CD4-positive, alpha-beta memory T cell (primary cell): ENCODE results near the gene POLR3GL. TPM values are rescaled to one million over a fixed set of nuclear protein-coding genes. Genes with fewer than 3 reads are reported as not detected.

ENCODE experiments used
- CTCF ChIA-PET: fragments of 350-600 bp; sonication (Branson Sonifier 250); formaldehyde crosslinking; loops from one replicate; lab custom pipeline; 2021; ENCODE audit warnings: inconsistent platforms; ENCODE audit not compliant: partially characterized antibody; lab: Charles Lee
- POLR2A ChIA-PET: fragments of 350-600 bp; sonication (Branson Sonifier 250); formaldehyde crosslinking; loops from one replicate; lab custom pipeline; 2021; ENCODE audit not compliant: partially characterized antibody; lab: Charles Lee
- DNase-seq, 5 donors: peaks; one replicate each; pipeline versions ENCODE4 v3.0.0 to v3.0.0-alpha.2; 2020 to 2022; ENCODE audit warnings: mixed read lengths in 1 of 5
- H3K27ac ChIP-seq: one replicate; pipeline ENCODE4 v1.7.0; 2013; ENCODE audit warnings: low read depth, low read length
- H3K27me3 ChIP-seq: 2 replicates; pipeline ENCODE4 v1.7.0; 2013; ENCODE audit warnings: mild to moderate bottlenecking, low read length, moderate library complexity; ENCODE audit not compliant: insufficient read depth
- H3K36me3 ChIP-seq: 2 replicates; pipeline ENCODE4 v1.7.0; 2013; ENCODE audit warnings: mild to moderate bottlenecking, low read length, moderate library complexity; ENCODE audit not compliant: insufficient read depth
- H3K4me1 ChIP-seq: 2 replicates; pipeline ENCODE4 v1.7.0; 2013; ENCODE audit warnings: mild to moderate bottlenecking, low read length, moderate library complexity; ENCODE audit not compliant: insufficient read depth
- H3K4me3 ChIP-seq, 2 donors: one replicate each; pipeline ENCODE4 v1.7.0; 2013; ENCODE audit warnings: low read length in 2 of 2, mild to moderate bottlenecking in 1 of 2
- H3K9me3 ChIP-seq, 2 donors: one replicate each; pipeline ENCODE4 v1.7.0; 2013; ENCODE audit warnings: low read length in 2 of 2, control low read depth in 1 of 2; ENCODE audit not compliant: control insufficient read depth in 1 of 2
- H3K27ac Mint-ChIP-seq, 7 donors: one replicate each; pipeline ENCODE4 v1.8.0; 2020 to 2021; ENCODE audit warnings: mixed read lengths in 7 of 7, mild to moderate bottlenecking in 6 of 7, inconsistent platforms in 3 of 7, moderate library complexity in 3 of 7
- H3K27me3 Mint-ChIP-seq, 2 donors: one replicate each; pipeline ENCODE4 v1.8.0; 2020 to 2021; ENCODE audit warnings: mixed read lengths in 2 of 2
- H3K36me3 Mint-ChIP-seq, 2 donors: one replicate each; pipeline ENCODE4 v1.8.0; 2020 to 2021; ENCODE audit warnings: mixed read lengths in 2 of 2, inconsistent platforms in 1 of 2, mild to moderate bottlenecking in 1 of 2
- H3K4me1 Mint-ChIP-seq, 4 donors: one replicate each; pipeline ENCODE4 v1.8.0; 2020 to 2021; ENCODE audit warnings: mixed read lengths in 4 of 4, mild to moderate bottlenecking in 1 of 4
- H3K4me3 Mint-ChIP-seq, 8 donors: one replicate each; pipeline ENCODE4 v1.8.0; 2020 to 2021; ENCODE audit warnings: mixed read lengths in 8 of 8, mild to moderate bottlenecking in 7 of 8, moderate library complexity in 6 of 8, inconsistent platforms in 3 of 8
- H3K9me3 Mint-ChIP-seq, 8 donors: one replicate each; pipeline ENCODE4 v1.8.0; 2020 to 2021; ENCODE audit warnings: mixed read lengths in 8 of 8, mild to moderate bottlenecking in 5 of 8, inconsistent platforms in 3 of 8, moderate library complexity in 1 of 8
- intact Hi-C: fragments of 100-400 bp; cut with micrococcal nuclease; formaldehyde crosslinking; loops from one replicate; pipeline ENCODE4 v1.15.1; 2023
- polyA plus RNA-seq, 2 donors: library from polyadenylated mRNA; unstranded; fragments of 300-500 nt; fragmentation: Illumina TruSeq; gene quantifications; one replicate each; pipeline ENCODE4 v1.2.3, GENCODE V29; 2021
- total RNA-seq, 2 experiments: library from RNA; stranded (reverse); gene quantifications; one replicate each; pipeline ENCODE4 v1.2.3, GENCODE V29; 2021

The POLR3GL gene
- total and polyA plus RNA-seq, 4 experiments from 2014 or later, result 36.6 to 164 (median 66.8) TPM

DNA sequence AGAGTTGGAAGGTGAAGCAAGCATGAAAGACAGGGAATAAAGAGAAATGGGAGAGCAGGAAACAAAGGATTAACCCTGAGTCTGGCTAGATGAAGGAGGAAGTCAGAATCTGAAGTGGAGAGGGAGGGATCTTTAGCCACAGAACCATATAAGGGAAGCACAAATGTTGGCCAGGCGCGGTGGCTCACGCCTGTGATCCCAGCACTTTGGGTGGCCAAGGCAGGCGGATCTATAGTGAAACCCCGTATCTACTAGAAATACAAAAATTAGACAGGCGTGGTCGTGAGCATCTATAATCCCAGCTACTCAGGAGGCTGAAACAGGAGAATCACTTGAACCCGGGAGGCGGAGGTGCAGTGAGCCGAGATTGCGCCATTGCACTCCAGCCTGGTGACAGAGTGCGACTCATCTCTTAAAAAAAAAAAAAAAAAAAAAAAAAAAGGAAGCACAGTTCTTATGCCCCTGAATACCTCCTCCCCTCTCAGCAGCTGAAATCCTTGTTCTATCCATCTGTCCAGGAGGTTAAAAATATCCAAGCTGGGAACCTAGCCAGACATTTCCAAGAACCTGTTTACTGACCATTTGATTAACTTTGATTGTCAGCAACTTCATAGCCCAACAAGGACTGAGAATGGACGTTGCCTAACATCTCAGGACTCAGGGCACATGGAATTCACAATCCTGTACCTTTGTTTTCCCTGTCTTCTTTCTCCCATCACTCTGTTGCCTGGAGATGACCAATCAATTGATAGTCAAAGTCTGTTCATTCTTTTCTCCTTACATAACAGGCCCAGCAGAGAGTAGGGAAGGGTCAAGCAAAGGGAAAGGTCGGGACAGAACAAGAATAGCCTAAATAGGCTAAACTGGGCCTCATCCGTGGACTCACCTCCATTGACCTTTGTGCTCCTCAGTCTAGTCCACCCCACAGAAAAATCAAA lies 21.3 kb downstream of the POLR3GL start:
- Mint-ChIP-seq H3K4me3 (peak overlapping the region; percentile 52 to 92 (median 76)), H3K27me3 (no peaks in the 10 kb centered on the region), H3K36me3 (peaks cover 0 to 3% of the 10 kb centered on the region in 2 donors), H3K4me1 (peaks cover 25 to 67% (median 43%) of the 10 kb centered on the region in 4 donors), H3K9me3 (no peaks in the 10 kb centered on the region), H3K27ac (peak overlapping the region in 6 of 7 donors; percentile 88 to 94 (median 92))
- H3K4me1 ChIP-seq, result peaks cover 85% of the 10 kb centered on the region
- no peak for DNase-seq
- CTCF ChIA-PET, result interaction anchor here (1.2 to 16.1 kb wide), 6 partner anchors 7 to 141 kb away, joined by 3 to 224 read pairs (median 6); partner anchors contain the start of genes NUDT17 and RBM8A
- no peak overlapping the region for H3K27ac ChIP-seq
- H3K4me3 ChIP-seq, result peak overlapping the region in 1 of 2 donors; percentile 15
- POLR2A ChIA-PET, result interaction anchor here (0.6 to 29.8 kb wide), 7 partner anchors 1 to 64 kb away, joined by 3 to 1967 read pairs (median 11); partner anchors contain the start of genes ANKRD34A, LIX1L, POLR3GL and RBM8A
- no peaks in the 10 kb centered on the region for H3K27me3 ChIP-seq
- H3K36me3 ChIP-seq, result no peaks in the 10 kb centered on the region
- H3K9me3 ChIP-seq, result no peaks in the 10 kb centered on the region
- intact Hi-C loops, result no loop called here

DNA sequence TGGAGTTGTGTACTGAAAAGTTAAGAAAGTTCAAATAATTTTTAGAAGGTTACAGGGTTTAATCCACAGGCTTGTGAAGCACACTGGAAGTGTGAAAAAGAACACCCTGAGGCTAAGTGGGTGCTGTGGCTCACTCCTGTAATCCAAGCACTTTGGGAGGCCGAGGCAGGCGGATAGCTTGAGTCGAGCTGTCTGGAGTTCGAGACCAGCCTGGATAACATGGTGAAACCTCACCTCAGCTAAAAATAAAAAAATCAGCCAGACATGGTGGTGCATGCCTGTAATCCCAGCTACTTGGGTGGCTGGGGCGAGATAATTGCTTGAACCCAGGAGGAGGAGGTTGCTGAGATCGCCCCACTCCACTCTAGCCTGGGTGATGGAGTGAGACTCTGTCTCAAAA lies 22.1 kb downstream of the POLR3GL start:
- Mint-ChIP-seq H3K4me1 (peaks cover 33 to 66% (median 47%) of the 10 kb centered on the region in 4 donors), H3K27ac (peak overlapping the region in 2 of 7 donors; percentile 35 to 76), H3K9me3 (peaks cover 0 to under 1% (median 0%) of the 10 kb centered on the region in 8 donors), H3K4me3 (no peak overlapping the region), H3K36me3 (peaks cover 2 to 5% of the 10 kb centered on the region in 2 donors), H3K27me3 (no peaks in the 10 kb centered on the region)
- no peak overlapping the region for H3K4me3 ChIP-seq
- intact Hi-C loops, result no loop called here
- POLR2A ChIA-PET, result interaction anchor here (0.9 to 29.8 kb wide), 3 partner anchors 1 to 128 kb away, joined by 5 to 1967 read pairs (median 1967); partner anchors contain the start of genes PIAS3 and TXNIP
- H3K4me1 ChIP-seq, result peaks cover 78% of the 10 kb centered on the region
- no peaks in the 10 kb centered on the region for H3K9me3 ChIP-seq
- no peaks in the 10 kb centered on the region for H3K27me3 ChIP-seq
- no peaks in the 10 kb centered on the region for H3K36me3 ChIP-seq
- no peak for DNase-seq
- H3K27ac ChIP-seq, result no peak overlapping the region
- CTCF ChIA-PET, result interaction anchor here (1.2 to 16.1 kb wide), 3 partner anchors 8 to 141 kb away, joined by 3 to 224 read pairs (median 168); partner anchors contain the start of gene NUDT17

DNA sequence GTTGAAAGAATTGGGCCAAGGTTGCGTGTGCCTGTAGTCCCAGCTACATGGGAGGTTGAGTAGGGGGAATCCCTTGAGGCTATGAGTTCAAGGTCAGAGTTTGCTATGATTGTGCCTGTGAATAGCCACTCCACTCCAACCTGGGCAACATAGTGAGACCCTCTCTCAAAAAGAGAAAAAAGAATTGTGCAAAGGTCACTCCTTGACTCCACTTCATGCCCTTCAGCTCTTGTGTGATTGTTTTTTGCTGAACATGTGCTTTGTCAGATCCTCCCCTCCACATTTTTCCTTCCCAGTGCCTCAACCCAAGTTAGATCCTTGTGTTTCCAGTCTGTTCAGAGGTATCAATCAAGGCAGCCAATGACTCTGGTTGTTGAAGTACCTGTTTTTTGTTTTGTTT lies 23.4 kb downstream of the POLR3GL start:
- H3K4me3 Mint-ChIP-seq, result peak overlapping the region in 2 of 8 donors; percentile 16 to 17
- peaks cover 0 to 4% (median 0%) of the 10 kb centered on the region in 8 donors for H3K9me3 Mint-ChIP-seq
- peaks cover 47 to 67% (median 53%) of the 10 kb centered on the region in 4 donors for H3K4me1 Mint-ChIP-seq

DNA sequence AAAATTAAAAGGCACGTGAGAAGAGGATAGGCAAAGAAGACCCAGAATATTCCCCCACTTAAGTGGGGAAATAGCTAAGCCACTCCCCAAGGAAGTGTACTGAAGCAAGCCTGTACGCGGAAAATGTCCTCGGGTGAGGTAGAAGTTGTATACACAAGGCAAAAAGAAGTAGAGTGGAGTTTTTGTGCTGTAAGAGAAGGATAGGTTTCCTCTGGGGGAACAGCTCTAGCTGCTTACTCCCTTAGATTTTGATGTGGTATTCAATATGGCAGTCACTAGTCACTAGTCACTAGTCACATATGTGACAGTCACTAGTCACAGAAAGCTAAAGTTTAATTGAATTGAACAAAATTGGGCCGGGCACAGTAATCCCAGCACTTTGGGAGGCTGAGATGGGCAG lies 24.3 kb downstream of the POLR3GL start:
- POLR2A ChIA-PET, result interaction anchor here (0.7 to 29.8 kb wide), 8 partner anchors 2 to 134 kb away, joined by 3 to 1967 read pairs (median 66); partner anchors contain the start of genes ANKRD34A, LIX1L, PEX11B and POLR3GL
- DNase-seq, result peak in 3 of 5 donors; percentile 34 to 57 (median 37)
- no peaks in the 10 kb centered on the region for H3K27me3 Mint-ChIP-seq
- Histone ChIP-seq H3K9me3 (no peaks in the 10 kb centered on the region), H3K27ac (no peak overlapping the region), H3K27me3 (no peaks in the 10 kb centered on the region), H3K4me3 (no peak overlapping the region), H3K4me1 (peaks cover 76% of the 10 kb centered on the region), H3K36me3 (peaks cover 15% of the 10 kb centered on the region)
- H3K9me3 Mint-ChIP-seq, result peaks cover 0 to 4% (median 0%) of the 10 kb centered on the region in 8 donors
- peaks cover 54 to 60% (median 56%) of the 10 kb centered on the region in 4 donors for H3K4me1 Mint-ChIP-seq
- CTCF ChIA-PET, result interaction anchor here (0.7 to 16.1 kb wide), 7 partner anchors 10 to 97 kb away, joined by 4 to 224 read pairs (median 5); partner anchors contain the start of genes ANKRD34A and POLR3GL
- peaks cover 21 to 26% of the 10 kb centered on the region in 2 donors for H3K36me3 Mint-ChIP-seq
- H3K4me3 Mint-ChIP-seq, result peak overlapping the region in 2 of 8 donors; percentile 9 to 22
- intact Hi-C loops, result loop anchor here (1.0 kb wide), 2 partner anchors 9 kb away; no protein-coding TSS in a partner anchor
- peak overlapping the region; percentile 6 to 96 (median 48) for H3K27ac Mint-ChIP-seq

More for the DNA sequence above, 23.4 kb downstream of the POLR3GL start:
- Histone ChIP-seq H3K36me3 (peaks cover 6% of the 10 kb centered on the region), H3K27ac (no peak overlapping the region), H3K27me3 (no peaks in the 10 kb centered on the region), H3K4me1 (peaks cover 76% of the 10 kb centered on the region), H3K9me3 (no peaks in the 10 kb centered on the region), H3K4me3 (no peak overlapping the region)
- DNase-seq, result no peak
- Mint-ChIP-seq H3K27me3 (no peaks in the 10 kb centered on the region), H3K27ac (peak overlapping the region in 6 of 7 donors; percentile 31 to 96 (median 74)), H3K36me3 (peaks cover 13 to 17% of the 10 kb centered on the region in 2 donors)
- POLR2A ChIA-PET, result interaction anchor here (1.3 to 29.8 kb wide), 7 partner anchors 1 to 128 kb away, joined by 3 to 1967 read pairs (median 122); partner anchors contain the start of genes ANKRD34A, LIX1L, PEX11B and POLR3GL
- CTCF ChIA-PET, result interaction anchor here (1.3 to 16.1 kb wide), 4 partner anchors 9 to 25 kb away, joined by 4 to 224 read pairs (median 87); no protein-coding TSS in a partner anchor
- intact Hi-C loops, result loop anchor here (1.0 kb wide), 2 partner anchors 9 kb away; no protein-coding TSS in a partner anchor

DNA sequence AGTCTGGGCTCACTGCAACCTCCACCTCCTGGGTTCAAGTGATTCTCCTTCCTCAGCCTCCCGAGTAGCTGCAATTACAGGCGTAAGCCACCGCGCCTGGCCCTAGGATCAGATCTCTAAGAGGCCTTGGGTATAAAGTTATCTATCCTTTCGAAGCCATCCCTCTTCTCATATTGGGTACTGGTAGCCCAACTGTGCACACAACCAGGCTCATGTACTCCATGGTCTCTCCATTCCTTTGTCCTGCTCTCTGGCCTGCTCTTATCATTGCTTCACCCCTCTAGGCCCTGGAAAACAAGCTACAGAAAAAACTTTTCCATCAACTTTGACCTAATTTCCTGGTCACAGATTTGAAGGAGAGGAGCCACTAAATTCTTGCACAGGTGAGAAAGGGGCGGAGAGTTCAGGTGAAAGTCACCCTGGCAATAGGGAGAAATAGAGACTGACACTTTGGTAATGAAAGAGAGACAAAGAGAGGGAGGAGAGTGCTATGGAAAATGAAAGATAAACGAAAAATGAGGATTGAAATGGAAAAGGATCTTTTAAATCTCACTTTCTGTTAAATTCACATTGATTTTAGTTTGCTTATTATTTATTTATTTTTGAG lies 25.9 kb downstream of the POLR3GL start:
- H3K27me3 Mint-ChIP-seq, result no peaks in the 10 kb centered on the region
- CTCF ChIA-PET, result interaction anchor here (1.7 to 16.1 kb wide), 3 partner anchors 12 to 26 kb away, joined by 5 to 224 read pairs (median 168); partner anchors contain the start of genes ANKRD34A and POLR3GL

More for the DNA sequence above, 25.9 kb downstream of the POLR3GL start:
- Histone ChIP-seq H3K4me3 (no peak overlapping the region), H3K27ac (no peak overlapping the region), H3K9me3 (no peaks in the 10 kb centered on the region), H3K27me3 (no peaks in the 10 kb centered on the region), H3K4me1 (peaks cover 62% of the 10 kb centered on the region), H3K36me3 (peaks cover 30% of the 10 kb centered on the region)
- peak in 1 of 5 donors; percentile 22 for DNase-seq
- intact Hi-C loops, result no loop called here
- peak overlapping the region in 6 of 7 donors; percentile 8 to 96 (median 77) for H3K27ac Mint-ChIP-seq
- H3K4me1 Mint-ChIP-seq, result peaks cover 43 to 69% (median 52%) of the 10 kb centered on the region in 4 donors
- H3K36me3 Mint-ChIP-seq, result peaks cover 37 to 40% of the 10 kb centered on the region in 2 donors
- H3K9me3 Mint-ChIP-seq, result peaks cover 0 to 12% (median 2%) of the 10 kb centered on the region in 8 donors
- POLR2A ChIA-PET, result interaction anchor here (2.6 to 29.8 kb wide), 6 partner anchors 3 to 132 kb away, joined by 15 to 1967 read pairs (median 246); partner anchors contain the start of genes ANKRD34A, LIX1L, PIAS3 and POLR3GL
- peak overlapping the region in 7 of 8 donors; percentile 3 to 99 (median 33) for H3K4me3 Mint-ChIP-seq
